SH-SY5Y (cell line): ENCODE results near the gene CYP2C9.

Experiments used
- GATA2 ChIP-seq: IDR thresholded peaks from 2 replicates; pipeline ENCODE4 v1.6.1; 2011; ENCODE audit warnings: mild to moderate bottlenecking, low read depth, low read length
- GATA3 ChIP-seq: IDR thresholded peaks from 2 replicates; pipeline ENCODE4 v1.6.1; 2011; ENCODE audit warnings: low read depth, mild to moderate bottlenecking, low read length, moderate library complexity

CYP2C9 gene

DNA sequence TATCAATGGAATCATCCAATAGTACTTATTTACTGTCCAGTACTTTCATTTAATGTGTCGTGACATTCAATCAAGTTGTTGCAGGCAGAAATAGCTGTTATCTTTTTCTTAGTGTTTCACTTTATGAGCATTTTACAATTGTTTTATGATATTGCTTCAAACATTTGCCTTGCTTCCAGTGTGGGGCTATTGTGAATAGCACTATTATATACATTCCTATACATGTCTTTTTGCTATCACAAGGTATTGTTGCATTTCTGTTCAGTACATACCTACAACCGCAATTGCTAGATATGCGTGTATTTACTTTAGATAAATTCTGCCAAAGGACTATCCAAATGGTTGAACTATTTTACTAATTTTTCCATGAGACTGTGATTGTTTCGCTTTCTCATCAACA is 95.9 kb downstream of the CYP2C9 start:
- no peak for TF ChIP-seq GATA2

DNA sequence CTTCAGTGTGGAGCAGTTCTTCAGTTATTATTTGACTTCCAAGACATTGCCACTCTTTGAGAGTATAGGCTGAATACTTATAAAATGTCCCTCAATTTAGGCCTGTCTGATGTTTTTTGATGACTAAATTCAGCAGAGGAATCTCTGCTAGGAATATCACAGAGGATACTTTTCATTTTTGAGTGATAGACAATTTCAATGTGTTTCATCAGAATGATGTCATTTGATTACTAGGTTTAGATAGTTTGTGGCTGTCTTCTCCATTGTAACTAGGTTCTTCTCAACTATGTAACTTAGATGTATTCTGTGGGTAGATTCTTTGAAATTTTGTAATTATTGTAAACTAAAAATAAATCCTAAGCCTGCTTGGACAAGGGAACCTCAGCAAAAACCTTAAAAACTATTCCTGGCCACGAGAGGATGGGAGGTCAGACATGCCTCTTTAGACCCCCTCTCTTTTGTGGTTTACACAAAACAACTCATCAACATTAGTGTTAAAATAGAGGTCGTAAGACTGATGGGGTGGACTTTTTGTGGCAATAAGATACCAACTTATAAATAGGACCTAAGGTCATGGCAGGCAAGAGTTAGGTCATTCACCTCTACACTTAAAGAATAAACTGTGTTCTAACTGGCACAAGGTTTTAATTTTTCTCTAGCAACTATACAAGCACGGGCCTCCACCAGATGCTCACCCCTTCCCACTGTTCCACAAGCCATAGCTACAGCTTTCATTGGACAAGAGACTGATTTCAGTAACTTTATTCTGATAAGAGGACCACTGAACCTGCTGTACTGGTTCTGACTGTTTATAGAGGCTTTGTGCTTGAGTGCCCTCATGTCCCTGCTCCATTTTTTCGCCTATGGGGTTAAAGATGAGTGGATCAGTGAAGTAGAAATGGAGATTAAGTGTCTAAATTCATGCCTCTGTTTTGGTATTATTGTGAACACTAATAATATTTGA is 97.2 kb downstream of the CYP2C9 start:
- TF ChIP-seq GATA2 (no peak), GATA3 (no peak)

DNA sequence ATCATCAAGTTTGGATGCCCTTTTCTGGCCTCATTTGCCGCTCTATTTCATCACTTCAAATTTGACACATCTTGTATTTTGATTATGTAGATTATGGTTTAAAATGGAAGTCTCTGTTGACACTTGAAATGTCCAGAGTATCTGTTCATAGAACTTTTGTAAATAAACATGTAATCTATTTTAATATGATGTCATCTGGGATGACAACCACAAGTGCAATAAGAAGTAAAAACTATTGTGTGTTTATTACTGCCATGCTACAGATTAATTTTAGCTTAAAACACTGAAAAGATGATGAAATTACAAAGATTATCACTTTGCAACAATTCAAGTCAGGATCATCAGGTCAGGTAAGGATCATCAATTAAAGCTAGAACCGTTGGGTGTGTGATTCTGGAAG is 100.8 kb downstream of the CYP2C9 start:
- no peak for TF ChIP-seq GATA2
- TF ChIP-seq GATA3 = no peak
